ENCODE data around the gene LHX1.

DNA sequence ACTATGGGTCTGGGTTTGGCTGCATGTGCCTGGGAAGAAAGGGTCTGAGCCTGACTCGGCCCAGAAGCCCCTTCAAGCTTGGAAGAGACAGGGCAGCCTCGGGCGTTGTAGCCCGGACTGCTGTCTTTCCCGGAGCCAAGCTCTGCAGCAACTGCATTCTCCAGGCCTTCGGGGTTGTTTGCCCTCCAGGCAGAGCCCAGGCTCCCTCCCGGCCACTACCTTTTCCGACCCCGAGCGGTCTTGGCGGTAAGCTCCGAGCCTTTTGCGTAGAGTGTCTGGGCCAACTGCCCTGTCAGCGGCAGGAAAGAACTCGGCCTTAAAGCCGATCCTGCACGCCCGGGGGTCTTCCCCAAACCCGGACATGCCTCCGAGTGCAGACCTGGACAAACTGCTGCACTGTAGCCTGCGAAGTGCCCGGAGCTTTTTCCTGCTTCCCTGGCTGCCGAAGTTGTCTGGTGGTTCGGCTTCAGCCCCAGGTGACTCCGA, 1.3 kb downstream of the LHX1 start:
- TF ChIP-seq, protein P1, sequence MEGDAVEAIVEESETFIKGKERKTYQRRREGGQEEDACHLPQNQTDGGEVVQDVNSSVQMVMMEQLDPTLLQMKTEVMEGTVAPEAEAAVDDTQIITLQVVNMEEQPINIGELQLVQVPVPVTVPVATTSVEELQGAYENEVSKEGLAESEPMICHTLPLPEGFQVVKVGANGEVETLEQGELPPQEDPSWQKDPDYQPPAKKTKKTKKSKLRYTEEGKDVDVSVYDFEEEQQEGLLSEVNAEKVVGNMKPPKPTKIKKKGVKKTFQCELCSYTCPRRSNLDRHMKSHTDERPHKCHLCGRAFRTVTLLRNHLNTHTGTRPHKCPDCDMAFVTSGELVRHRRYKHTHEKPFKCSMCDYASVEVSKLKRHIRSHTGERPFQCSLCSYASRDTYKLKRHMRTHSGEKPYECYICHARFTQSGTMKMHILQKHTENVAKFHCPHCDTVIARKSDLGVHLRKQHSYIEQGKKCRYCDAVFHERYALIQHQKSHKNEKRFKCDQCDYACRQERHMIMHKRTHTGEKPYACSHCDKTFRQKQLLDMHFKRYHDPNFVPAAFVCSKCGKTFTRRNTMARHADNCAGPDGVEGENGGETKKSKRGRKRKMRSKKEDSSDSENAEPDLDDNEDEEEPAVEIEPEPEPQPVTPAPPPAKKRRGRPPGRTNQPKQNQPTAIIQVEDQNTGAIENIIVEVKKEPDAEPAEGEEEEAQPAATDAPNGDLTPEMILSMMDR (conservative IDR thresholded peaks at IDR 0.05), result no peak
- no peak for TF ChIP-seq ZFX (IDR thresholded peaks at IDR 0.05)

Data from C4-2B (cell line).